KMS-11 (cell line): ENCODE results near the gene GPR139.

Source experiments
- H2AFZ ChIP-seq: fragments of 200-600 bp; sonication (generic); 2 replicates; pipeline ENCODE4 v1.6.1; 2016; ENCODE audit warnings: antibody characterized with exemption, mixed run types, low read depth
- H3K27ac ChIP-seq: fragments of 200-600 bp; sonication (generic); 2 replicates; pipeline ENCODE4 v1.6.1; 2016; ENCODE audit warnings: mild to moderate bottlenecking, mixed run types
- H3K27me3 ChIP-seq: fragments of 200-600 bp; sonication (generic); 2 replicates; pipeline ENCODE4 v1.6.1; 2017; ENCODE audit warnings: mild to moderate bottlenecking, low read depth, mixed run types, moderate library complexity; ENCODE audit not compliant: insufficient read depth
- H3K36me3 ChIP-seq: fragments of 200-600 bp; sonication (generic); 2 replicates; pipeline ENCODE4 v1.6.1; 2017; ENCODE audit warnings: mild to moderate bottlenecking, mixed run types; ENCODE audit not compliant: insufficient read depth
- H3K4me1 ChIP-seq: fragments of 200-600 bp; sonication (generic); 2 replicates; pipeline ENCODE4 v1.6.1; 2016; ENCODE audit warnings: mild to moderate bottlenecking, low read depth, mixed run types; ENCODE audit not compliant: poor library complexity, severe bottlenecking
- H3K4me2 ChIP-seq: fragments of 200-600 bp; sonication (generic); 2 replicates; pipeline ENCODE4 v1.7.0; 2016; ENCODE audit warnings: mild to moderate bottlenecking, mixed run types
- H3K4me3 ChIP-seq: fragments of 200-600 bp; sonication (generic); IDR thresholded peaks from 2 replicates; pipeline ENCODE4 v1.6.1; 2017; ENCODE audit warnings: low read depth, low read length, mixed read lengths; ENCODE audit not compliant: insufficient read depth
- H3K79me2 ChIP-seq: fragments of 200-600 bp; sonication (generic); 2 replicates; pipeline ENCODE4 v1.6.1; 2016; ENCODE audit warnings: low read depth, mixed run types; ENCODE audit not compliant: insufficient read depth
- H3K9ac ChIP-seq: fragments of 200-600 bp; sonication (generic); 2 replicates; pipeline ENCODE4 v1.6.1; 2016; ENCODE audit warnings: mild to moderate bottlenecking, mixed run types
- H4K20me1 ChIP-seq: fragments of 200-600 bp; sonication (generic); 2 replicates; pipeline ENCODE4 v1.6.1; 2016; ENCODE audit warnings: mild to moderate bottlenecking, mixed run types; ENCODE audit not compliant: insufficient read depth
- CTCF ChIP-seq: fragments of 200-600 bp; sonication (generic); conservative IDR thresholded peaks from 2 replicates; pipeline ENCODE4 v1.6.1; 2017; ENCODE audit warnings: low read depth, mild to moderate bottlenecking, antibody characterized with exemption, low read length, moderate library complexity, mixed read lengths

The GPR139 gene

GRCh38 chr16:20099375-20099774, 25.7 kb upstream of the GPR139 start:
- no peak overlapping the region for H3K4me2 ChIP-seq

GRCh38 chr16:20094157-20094556, 20.5 kb upstream of the GPR139 start:
- Histone ChIP-seq H3K36me3 (no peaks in the 10 kb centered on the region), H3K9ac (no peak overlapping the region), H2AFZ (no peak overlapping the region), H3K27ac (no peak overlapping the region), H3K4me2 (no peak overlapping the region), H3K4me1 (no peaks in the 10 kb centered on the region), H3K4me3 (no peak overlapping the region), H3K79me2 (no peaks in the 10 kb centered on the region), H4K20me1 (no peaks in the 10 kb centered on the region), H3K27me3 (no peaks in the 10 kb centered on the region)
- TF ChIP-seq CTCF = no peak

More at GRCh38 chr16:20099375-20099774, 25.7 kb upstream of the GPR139 start:
- H3K27ac ChIP-seq = no peak overlapping the region
- no peaks in the 10 kb centered on the region for H3K4me1 ChIP-seq
- no peak overlapping the region for H2AFZ ChIP-seq
- H3K79me2 ChIP-seq = no peaks in the 10 kb centered on the region
- no peaks in the 10 kb centered on the region for H4K20me1 ChIP-seq
- no peaks in the 10 kb centered on the region for H3K27me3 ChIP-seq
- H3K4me3 ChIP-seq = no peak overlapping the region
- no peak overlapping the region for H3K9ac ChIP-seq
- TF ChIP-seq CTCF = no peak
- H3K36me3 ChIP-seq = no peaks in the 10 kb centered on the region

GRCh38 chr16:20089246-20089965, 15.7 kb upstream of the GPR139 start:
- no peak overlapping the region for H3K4me3 ChIP-seq
- H3K27me3 ChIP-seq = no peaks in the 10 kb centered on the region
- no peak overlapping the region for H2AFZ ChIP-seq
- H3K9ac ChIP-seq = no peak overlapping the region
- H3K4me1 ChIP-seq = no peaks in the 10 kb centered on the region
- TF ChIP-seq CTCF = no peak
- no peak overlapping the region for H3K4me2 ChIP-seq
- no peaks in the 10 kb centered on the region for H3K79me2 ChIP-seq
- no peak overlapping the region for H3K27ac ChIP-seq
- no peaks in the 10 kb centered on the region for H3K36me3 ChIP-seq
- no peaks in the 10 kb centered on the region for H4K20me1 ChIP-seq

- no peak overlapping the region for H3K27ac ChIP-seq
- no peaks in the 10 kb centered on the region for H3K79me2 ChIP-seq
- H3K36me3 ChIP-seq = no peaks in the 10 kb centered on the region
- no peak overlapping the region for H3K4me3 ChIP-seq
- TF ChIP-seq CTCF = no peak
- H3K9ac ChIP-seq = no peak overlapping the region
- no peak overlapping the region for H3K4me2 ChIP-seq
- H3K27me3 ChIP-seq = 0 out of 2 replicates have a peak, but pooled peaks cover 3% of the 10 kb centered on the region
- no peaks in the 10 kb centered on the region for H4K20me1 ChIP-seq
- no peaks in the 10 kb centered on the region for H3K4me1 ChIP-seq
- no peak overlapping the region for H2AFZ ChIP-seq
Measured at GRCh38 chr16:20084624-20085226, 11.0 kb upstream of the GPR139 start.
